Measurements from ENCODE around the gene UST.

- no peak for TF ChIP-seq CTCF (IDR thresholded peaks at IDR 0.05)
- no peak for TF ChIP-seq POLR2AphosphoS5 (IDR thresholded peaks at IDR 0.05)
- TF ChIP-seq POLR2A (IDR thresholded peaks at IDR 0.05): no peak
- no peak for TF ChIP-seq EP300 (IDR thresholded peaks at IDR 0.05; ENCODE audit: low read depth)
Observed at GRCh38 chr6:148780918-148781436, 34.1 kb downstream of the UST start.
